ENCODE results near the gene KIAA0930.

- no peak for TF ChIP-seq CTCF (IDR thresholded peaks at IDR 0.05)
- no peak for TF ChIP-seq EP300 (IDR thresholded peaks at IDR 0.05; ENCODE audit: low read depth)
- no peak for TF ChIP-seq POLR2A (IDR thresholded peaks at IDR 0.05)
These were observed 23.3 kb downstream of the KIAA0930 start for GRCh38 chr22:45217345-45217744.
